ENCODE measurements around the gene BAIAP2. TPM values are rescaled to one million over a fixed set of nuclear protein-coding genes. Genes with fewer than 3 reads are reported as not detected.

Gene BAIAP2
- total RNA-seq, 2 donors from 2014 or later: 6.2 to 13.2 TPM

DNA sequence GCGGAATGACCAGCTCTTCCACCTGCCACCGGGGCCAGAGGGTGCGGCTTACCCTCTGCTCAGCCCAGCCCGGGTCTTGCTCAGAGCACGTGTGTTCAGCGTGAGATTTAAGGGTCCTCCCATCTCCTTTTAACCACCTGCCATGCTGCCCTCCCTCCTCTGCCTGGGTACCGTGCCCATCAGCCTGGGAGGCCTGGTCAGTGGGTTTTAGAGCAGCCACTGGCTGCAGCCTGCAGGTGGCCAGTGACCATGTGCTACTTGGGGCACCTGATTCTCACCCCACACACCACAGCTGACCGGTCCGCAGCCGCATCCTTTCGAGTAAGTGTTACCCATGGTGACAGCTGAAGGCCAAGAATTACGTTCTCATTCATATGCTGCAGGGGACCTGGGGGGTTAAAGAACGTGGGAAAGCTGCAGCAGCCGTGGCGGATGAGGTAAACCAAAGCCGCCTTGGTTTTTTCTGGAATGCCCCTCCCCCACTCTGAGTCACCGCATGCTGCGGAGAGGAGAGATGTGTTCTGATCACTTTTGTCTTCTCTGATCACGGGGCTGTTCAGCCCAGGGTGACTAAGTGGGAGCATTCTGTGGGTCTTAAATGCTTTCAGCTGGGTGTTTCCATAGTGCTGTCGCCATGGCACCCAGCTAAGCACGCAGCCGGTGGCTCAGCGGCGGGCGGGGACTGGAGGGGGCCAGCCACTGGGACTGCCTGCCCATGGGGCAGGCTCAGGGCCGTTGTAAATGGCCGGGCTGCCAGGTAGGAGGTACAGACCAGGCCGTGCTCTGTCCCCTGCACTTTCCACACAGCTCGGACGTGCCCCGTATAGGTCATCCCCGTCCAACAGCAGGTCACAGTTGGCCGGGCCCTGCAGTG lies 59.8 kb downstream of the BAIAP2 start:
- Mint-ChIP-seq H3K9me3 (no peaks in the 10 kb centered on the region), H3K36me3 (no peaks in the 10 kb centered on the region), H3K27ac (peak overlapping the region; percentile 4 to 92)
- peak; percentile 87 to 91 for DNase-seq (ENCODE audit: low spot score in 2 of 2)
- ATAC-seq: peak; percentile 94

DNA sequence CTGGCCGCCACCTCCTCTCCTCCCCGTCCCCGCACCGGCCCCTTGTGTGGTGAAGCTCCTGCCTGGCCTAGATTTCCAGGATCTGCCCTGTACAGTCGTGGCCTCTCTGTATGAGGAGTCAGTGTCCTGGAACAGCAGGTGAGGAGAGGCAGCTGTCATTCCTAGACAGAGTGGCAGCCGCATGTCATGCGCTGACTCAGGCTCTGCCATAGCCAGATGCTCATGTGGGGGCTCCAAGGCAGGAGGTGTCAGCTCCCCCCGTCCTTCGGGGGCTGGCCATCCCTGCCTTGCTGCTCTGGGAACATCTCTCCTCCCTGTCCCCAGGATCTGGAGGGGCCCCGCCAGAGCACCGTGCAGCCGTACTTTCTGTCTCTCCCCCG lies 60.4 kb downstream of the BAIAP2 start:
- peak; percentile 30 to 51 for ATAC-seq
- Mint-ChIP-seq H3K27ac (peak overlapping the region; percentile 4 to 92), H3K36me3 (no peaks in the 10 kb centered on the region), H3K9me3 (no peaks in the 10 kb centered on the region)
- DNase-seq (ENCODE audit: low spot score in 2 of 2): peak in 1 of 2 donors; percentile 38

DNA sequence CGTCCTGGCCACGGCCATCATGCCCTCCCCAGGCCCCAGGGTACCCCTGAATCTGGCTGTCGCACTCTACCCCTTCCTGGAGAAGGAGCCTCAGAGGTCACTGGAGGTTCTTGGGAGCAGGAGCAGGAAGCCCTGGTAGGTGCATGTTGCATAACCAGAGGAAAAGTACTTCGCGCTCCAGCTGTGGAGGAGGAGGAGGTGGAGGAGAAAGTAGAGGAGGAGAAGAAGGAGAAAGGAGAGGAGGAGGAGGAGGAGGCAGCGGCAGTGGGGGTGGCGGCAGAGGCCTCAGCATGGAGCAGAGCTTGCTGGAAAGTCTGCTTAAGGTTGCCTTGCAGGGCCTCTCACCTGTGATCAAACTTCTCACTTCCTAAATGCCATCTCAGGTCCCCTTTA lies 61.8 kb downstream of the BAIAP2 start:
- Mint-ChIP-seq H3K27ac (no peak overlapping the region), H3K36me3 (no peaks in the 10 kb centered on the region), H3K9me3 (no peaks in the 10 kb centered on the region)
- DNase-seq (ENCODE audit: low spot score in 2 of 2): no peak
- ATAC-seq: no peak

DNA sequence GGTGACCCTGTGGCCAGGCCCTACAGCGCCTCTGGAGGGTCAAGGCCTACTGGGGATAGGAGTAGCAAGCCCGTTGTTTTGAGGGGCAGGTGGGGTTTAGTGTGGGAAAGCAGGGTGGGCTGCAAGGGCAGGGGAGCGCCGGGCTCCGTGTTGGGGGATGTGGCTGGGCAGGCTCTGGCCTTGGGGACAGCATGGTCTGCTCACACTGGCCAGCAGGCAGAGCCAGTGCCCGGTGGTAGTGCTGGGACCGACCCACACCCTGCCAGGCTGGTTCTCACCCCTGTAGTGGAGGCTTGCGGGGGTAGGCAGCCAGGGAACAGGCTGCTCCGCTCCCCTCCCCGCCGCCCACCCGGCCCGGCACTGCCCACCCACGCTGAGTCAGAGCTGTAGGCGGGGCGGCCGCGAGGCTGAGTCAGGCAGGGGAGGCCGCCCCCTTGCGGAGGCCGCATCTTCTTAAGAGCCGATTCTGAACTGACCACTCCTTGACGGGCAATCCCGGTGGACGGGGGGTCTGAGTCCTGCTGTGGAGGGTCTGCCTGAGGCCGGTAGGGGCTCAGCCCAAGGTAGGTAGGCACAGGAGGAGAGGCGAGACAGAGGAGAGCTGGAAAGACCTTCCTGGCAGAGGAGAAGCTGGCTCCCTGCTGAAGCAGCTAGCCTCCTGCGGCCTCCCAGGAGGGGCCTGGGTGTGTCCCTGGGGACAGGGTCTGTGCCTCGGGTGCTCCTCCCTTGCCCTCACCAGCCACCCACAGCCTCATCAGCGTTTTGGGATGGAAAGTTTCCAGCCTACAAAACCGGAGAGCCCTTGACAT lies 62.4 kb downstream of the BAIAP2 start:
- Mint-ChIP-seq H3K36me3 (no peaks in the 10 kb centered on the region), H3K9me3 (no peaks in the 10 kb centered on the region), H3K27ac (no peak overlapping the region)
- DNase-seq (ENCODE audit: low spot score in 2 of 2) (peak in 1 of 2 donors; percentile 48), ATAC-seq (no peak)

DNA sequence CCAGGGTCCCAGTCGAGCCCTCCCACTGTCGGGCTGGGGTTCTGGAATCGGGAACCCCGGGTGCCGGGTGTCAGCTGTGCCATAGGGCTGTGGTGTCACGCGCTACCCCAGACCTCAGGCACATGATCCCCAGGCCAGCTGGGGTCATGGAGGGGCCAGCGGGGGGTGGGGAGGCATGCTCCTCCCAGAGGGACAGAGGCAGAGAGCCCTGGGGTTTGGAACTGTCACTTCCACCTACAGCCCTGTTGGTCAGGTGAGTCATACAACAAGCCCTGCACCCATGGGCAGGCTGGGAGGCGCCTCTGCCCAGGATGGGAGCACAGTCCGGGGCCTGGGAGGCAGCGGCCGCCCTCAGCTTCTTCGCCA lies 63.0 kb downstream of the BAIAP2 start:
- ATAC-seq: no peak
- H3K9me3 Mint-ChIP-seq: no peaks in the 10 kb centered on the region
- no peak overlapping the region for H3K27ac Mint-ChIP-seq
- no peak for DNase-seq (ENCODE audit: low spot score in 2 of 2)
- H3K36me3 Mint-ChIP-seq: no peaks in the 10 kb centered on the region

DNA sequence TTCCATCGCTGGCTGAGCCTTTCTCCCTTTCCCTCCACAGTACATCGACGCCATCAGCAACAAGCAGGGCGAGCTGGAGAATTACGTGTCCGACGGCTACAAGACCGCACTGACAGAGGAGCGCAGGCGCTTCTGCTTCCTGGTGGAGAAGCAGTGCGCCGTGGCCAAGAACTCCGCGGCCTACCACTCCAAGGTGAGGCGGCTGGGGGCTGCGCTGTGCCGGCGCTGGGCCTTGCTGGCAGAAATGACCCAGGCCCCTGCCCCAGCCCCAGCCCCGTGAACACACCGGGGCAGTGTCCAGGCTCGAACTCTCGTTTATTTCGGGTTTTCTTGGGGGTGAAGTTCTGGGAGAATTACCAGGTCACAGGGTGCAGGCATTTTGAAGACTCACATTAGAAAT lies 64.9 kb downstream of the BAIAP2 start:
- no peaks in the 10 kb centered on the region for H3K36me3 Mint-ChIP-seq
- H3K9me3 Mint-ChIP-seq: no peaks in the 10 kb centered on the region
- H3K27ac Mint-ChIP-seq: no peak overlapping the region

DNA sequence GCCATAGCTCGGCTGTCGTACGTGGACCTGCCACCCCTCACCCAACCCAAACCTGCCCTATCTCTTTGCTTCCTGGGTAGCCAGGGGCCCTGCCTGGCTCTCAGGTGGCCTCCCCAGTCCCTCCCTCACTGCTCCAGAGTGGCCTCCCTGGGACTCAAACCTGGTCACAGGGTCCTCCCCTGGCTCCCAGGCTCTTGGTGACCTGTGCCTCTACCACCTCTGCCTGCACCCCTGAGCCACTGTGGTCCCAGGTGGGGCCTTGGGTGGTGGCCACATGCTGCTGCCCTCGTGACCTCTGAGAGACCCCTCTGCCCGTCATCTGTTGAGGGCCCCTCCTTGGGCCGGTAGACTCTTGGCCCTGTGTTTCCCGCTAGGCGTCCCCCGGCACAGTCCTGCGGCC lies 65.7 kb downstream of the BAIAP2 start:
- H3K36me3 Mint-ChIP-seq: no peaks in the 10 kb centered on the region

More for the DNA sequence above, 64.9 kb downstream of the BAIAP2 start:
- no peak for ATAC-seq
- DNase-seq (ENCODE audit: low spot score in 2 of 2): no peak

DNA sequence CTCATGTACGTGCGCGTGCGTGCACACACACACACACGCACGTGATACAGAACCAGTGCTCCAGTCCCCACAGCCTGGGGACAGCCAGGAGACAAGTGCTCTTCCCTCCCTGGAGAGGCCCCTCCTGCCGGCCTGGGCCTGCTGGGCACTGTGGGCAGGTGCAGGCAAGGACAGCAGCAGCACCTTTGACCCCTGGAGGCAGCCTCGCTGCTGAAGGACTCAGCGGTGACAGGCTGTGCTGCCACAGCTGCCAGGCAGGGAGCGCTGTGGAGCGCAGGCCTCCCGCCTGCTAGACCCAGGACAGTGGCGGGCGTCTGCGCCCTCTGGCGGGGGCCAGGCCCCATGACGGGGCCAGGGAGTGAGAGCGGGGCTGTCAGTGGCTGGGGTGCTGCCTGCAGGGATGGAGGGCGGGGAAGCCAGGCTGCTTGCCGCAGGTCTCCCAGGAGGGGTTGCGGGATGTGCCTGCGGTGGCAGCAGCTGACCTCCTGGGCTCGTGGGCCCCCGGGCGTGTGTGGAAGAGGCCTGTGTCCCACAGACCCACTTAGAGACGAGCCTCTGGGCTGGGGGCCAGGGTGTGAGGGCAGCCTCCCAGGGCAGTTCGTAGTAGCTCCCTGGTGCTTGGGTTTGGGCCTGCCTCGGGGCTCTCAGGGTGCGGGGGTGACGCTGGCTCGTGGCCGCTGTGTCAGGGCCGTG lies 66.8 kb downstream of the BAIAP2 start:
- H3K36me3 Mint-ChIP-seq: no peaks in the 10 kb centered on the region
- no peak overlapping the region for H3K27ac Mint-ChIP-seq
- ATAC-seq (peak; percentile 93 to 96), DNase-seq (ENCODE audit: low spot score in 2 of 2) (peak; percentile 88 to 97)
- H3K9me3 Mint-ChIP-seq: no peaks in the 10 kb centered on the region

More for the DNA sequence above, 65.7 kb downstream of the BAIAP2 start:
- no peak for ATAC-seq
- no peak overlapping the region for H3K27ac Mint-ChIP-seq
- no peak for DNase-seq (ENCODE audit: low spot score in 2 of 2)
- no peaks in the 10 kb centered on the region for H3K9me3 Mint-ChIP-seq

DNA sequence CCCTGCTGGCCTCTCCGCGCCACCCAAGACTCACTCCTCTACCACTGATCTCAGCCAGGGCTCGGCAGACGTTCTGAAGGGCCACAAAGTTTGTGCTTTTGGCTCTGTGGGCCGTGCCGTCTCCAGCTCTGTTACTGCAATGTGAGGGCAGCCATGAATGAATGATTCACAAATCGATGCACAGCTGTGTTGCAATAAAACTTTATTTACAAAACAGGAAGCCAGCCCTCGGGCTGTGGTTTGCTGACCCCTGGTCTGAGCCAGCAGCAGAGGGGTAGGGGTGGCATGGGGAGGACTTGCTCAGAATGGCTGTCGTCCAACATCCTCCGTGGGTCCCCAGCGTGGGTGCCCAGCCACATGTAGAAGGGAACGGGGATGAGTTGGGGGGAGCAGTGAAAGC lies 67.4 kb downstream of the BAIAP2 start:
- Mint-ChIP-seq H3K9me3 (no peaks in the 10 kb centered on the region), H3K36me3 (no peaks in the 10 kb centered on the region), H3K27ac (no peak overlapping the region)
- DNase-seq (ENCODE audit: low spot score in 2 of 2) (no peak), ATAC-seq (no peak)

DNA sequence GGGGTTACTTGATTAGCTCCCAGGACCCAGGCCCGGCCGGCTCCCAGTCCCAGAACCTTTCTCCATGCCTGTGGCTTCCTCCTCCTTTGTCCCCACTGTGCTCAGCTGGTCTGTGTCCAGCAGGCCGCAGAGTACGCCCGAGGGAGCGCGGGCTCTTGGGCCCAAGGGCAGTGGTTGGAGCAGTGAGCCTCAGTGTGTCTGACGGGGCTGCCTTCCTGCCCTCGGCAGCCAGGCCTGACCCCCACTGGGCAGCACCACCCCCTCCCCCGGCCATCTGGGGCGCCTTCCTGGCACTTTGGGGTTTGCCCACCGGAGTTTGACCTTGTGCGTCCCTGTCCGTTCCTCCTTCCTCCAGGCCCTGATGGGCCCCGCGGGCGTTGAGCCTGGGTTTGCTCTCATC lies 67.9 kb downstream of the BAIAP2 start:
- no peak for ATAC-seq
- H3K36me3 Mint-ChIP-seq: no peaks in the 10 kb centered on the region
- no peak for DNase-seq (ENCODE audit: low spot score in 2 of 2)
- H3K27ac Mint-ChIP-seq: no peak overlapping the region
- H3K9me3 Mint-ChIP-seq: no peaks in the 10 kb centered on the region

DNA sequence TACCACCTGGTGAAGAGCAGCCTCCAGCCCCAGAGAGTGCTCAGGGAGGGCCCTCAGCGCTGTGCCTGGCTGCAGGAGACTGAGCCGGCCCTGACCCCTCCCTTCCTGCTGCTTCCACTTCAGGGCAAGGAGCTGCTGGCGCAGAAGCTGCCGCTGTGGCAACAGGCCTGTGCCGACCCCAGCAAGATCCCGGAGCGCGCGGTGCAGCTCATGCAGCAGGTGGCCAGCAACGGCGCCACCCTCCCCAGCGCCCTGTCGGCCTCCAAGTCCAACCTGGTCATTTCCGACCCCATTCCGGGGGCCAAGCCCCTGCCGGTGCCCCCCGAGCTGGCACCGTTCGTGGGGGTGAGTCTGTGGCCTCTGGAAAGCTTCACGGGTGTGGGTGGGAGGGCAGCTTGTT lies 68.4 kb downstream of the BAIAP2 start:
- ATAC-seq (no peak), DNase-seq (ENCODE audit: low spot score in 2 of 2) (no peak)
- Mint-ChIP-seq H3K9me3 (no peaks in the 10 kb centered on the region), H3K27ac (no peak overlapping the region), H3K36me3 (no peaks in the 10 kb centered on the region)

DNA sequence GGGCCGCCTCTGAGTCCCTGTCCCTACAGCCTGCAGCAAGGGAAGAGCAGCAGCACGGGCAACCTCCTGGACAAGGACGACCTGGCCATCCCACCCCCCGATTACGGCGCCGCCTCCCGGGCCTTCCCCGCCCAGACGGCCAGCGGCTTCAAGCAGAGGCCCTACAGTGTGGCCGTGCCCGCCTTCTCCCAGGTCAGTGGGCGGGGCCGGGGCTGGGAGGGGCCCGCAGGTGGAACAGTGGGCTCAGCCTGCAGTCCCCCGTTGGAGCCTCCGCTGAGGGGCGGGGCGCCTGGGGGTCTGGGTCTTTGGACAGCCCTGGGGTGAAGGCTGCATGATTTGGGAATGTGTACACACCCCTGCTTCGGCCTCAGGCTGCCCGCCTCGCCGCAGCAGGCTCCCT lies 71.8 kb downstream of the BAIAP2 start:
- no peak for ATAC-seq
- H3K27ac Mint-ChIP-seq: no peak overlapping the region

DNA sequence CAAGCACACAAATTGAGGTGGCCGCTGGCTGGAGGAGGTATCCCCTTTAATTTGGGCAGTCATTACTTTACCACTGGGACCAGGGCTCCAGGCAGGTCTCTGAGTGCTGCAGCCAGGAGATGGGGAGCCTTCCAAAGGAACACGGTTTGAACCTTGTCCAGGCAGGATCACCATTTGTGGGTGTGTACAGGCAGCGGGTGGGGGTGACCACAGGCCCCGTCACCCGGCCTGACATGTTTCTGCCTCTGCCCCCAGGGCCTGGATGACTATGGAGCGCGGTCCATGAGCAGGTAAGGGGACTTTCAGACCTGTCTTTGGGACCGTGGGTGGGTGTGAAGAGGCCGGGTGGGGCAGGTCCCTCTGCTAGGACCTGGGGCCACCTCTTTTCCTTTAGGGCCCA lies 73.3 kb downstream of the BAIAP2 start:
- Mint-ChIP-seq H3K27ac (no peak overlapping the region), H3K36me3 (no peaks in the 10 kb centered on the region), H3K9me3 (no peaks in the 10 kb centered on the region)
- ATAC-seq (no peak), DNase-seq (ENCODE audit: low spot score in 2 of 2) (no peak)

More for the DNA sequence above, 71.8 kb downstream of the BAIAP2 start:
- H3K36me3 Mint-ChIP-seq: no peaks in the 10 kb centered on the region
- H3K9me3 Mint-ChIP-seq: no peaks in the 10 kb centered on the region
- no peak for DNase-seq (ENCODE audit: low spot score in 2 of 2)

DNA sequence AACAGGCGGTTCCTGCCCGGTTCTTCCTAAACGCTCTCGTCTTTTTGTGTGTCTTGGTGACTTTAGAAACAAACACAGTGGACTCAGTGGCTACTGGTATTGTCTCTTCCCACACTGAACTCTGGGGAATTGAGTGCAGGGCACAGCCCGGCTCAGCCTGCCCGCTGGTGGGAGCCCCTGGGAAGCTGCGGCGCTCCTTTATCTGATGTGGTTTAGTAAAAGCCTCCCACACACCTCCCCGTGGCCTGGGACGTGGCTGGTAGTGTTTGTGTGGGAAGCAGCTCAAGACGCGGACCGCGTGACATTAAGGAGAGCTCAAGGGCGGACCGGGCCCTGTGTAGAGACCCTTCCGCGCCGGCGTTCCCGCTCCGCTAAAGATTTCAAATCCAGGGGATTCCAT lies 75.0 kb downstream of the BAIAP2 start:
- no peak for ATAC-seq
- no peaks in the 10 kb centered on the region for H3K9me3 Mint-ChIP-seq
- no peaks in the 10 kb centered on the region for H3K36me3 Mint-ChIP-seq

DNA sequence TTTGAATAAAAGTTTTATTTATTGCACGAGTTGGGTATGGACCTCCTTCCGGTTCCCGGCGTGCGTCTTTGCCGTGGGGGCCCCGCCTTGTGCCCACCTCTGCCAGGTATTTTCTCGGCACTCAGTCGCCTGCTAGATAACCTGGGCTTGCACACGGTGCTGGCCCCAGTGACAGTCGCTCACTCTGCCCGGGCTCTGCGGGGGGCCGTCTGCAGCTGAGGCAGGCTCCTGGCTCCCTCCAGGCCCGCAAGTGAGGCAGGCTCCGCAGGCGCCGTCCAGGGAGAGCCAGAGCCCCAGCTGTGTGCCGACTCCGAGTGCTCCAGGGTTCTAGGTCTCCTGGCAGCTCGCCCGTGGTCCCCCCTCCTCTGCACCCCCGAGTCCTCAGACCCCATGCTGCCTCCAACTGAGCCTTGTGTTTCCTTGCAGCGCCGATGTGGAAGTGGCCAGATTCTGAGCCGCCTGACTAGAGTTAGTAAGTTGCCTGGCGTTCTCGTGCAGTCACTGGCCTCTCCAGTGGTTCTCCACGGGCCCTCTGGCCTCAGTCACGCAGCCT lies 75.6 kb downstream of the BAIAP2 start:
- ATAC-seq (no peak), DNase-seq (ENCODE audit: low spot score in 2 of 2) (no peak)
- Mint-ChIP-seq H3K27ac (peak overlapping the region in 1 of 2 donors; percentile 55), H3K36me3 (no peaks in the 10 kb centered on the region), H3K9me3 (no peaks in the 10 kb centered on the region)

More for the DNA sequence above, 75.0 kb downstream of the BAIAP2 start:
- no peak for DNase-seq (ENCODE audit: low spot score in 2 of 2)
- no peak overlapping the region for H3K27ac Mint-ChIP-seq

DNA sequence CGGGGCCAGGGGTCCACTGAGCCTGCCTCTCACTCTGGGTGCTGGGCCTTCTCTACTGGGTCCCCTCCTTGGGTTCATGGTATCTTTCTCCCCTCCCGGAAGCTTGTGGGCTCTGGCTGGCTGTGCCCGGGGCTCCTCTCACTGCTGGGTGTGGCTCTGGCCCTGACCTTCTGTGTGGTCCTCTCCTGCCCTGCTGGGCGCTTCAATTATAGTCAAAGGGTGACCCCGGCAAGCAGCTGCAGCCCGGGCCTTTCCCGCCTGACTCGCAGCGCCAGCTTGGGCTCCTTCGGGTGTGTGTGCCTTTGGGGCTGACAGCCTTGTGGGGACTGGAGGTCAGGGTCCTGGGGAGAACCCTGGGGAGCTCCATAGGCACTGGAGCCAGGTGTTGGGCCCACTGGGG lies 76.1 kb downstream of the BAIAP2 start:
- no peak overlapping the region for H3K27ac Mint-ChIP-seq
- no peak for ATAC-seq

DNA sequence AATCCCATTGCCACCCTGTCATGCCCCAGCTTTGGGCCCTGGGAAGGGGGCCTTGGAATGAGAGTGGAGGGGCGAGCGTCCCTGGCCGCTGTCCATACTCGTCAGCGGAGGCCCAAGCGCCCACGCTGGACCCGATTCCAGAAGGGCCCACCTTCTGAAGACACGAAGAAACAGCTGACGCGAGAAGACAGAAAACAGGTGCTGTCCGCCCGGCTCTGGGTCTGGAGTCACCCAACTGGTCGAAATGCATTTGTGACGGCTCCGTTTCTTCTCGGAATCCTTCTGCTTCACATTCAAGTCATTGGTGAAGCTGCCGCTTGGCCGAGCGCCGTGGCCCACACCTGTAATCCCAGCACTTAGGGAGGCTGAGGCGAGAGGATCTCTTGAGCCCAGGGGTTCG lies 77.5 kb downstream of the BAIAP2 start:
- Mint-ChIP-seq H3K9me3 (no peaks in the 10 kb centered on the region), H3K36me3 (no peaks in the 10 kb centered on the region), H3K27ac (no peak overlapping the region)
- ATAC-seq (no peak), DNase-seq (ENCODE audit: low spot score in 2 of 2) (no peak)

More for the DNA sequence above, 76.1 kb downstream of the BAIAP2 start:
- no peak for DNase-seq (ENCODE audit: low spot score in 2 of 2)
- H3K36me3 Mint-ChIP-seq: no peaks in the 10 kb centered on the region
- no peaks in the 10 kb centered on the region for H3K9me3 Mint-ChIP-seq

All from activated naive CD4-positive, alpha-beta T cell treated with anti-CD3 and anti-CD28 coated beads, Interleukin-2, amount 50 U/mL, for 72 hours (primary cell).